Stimulated activated CD4-positive, alpha-beta T cell treated with anti-CD3 and anti-CD28 coated beads, Interleukin-15, amount 100 ng/mL, for 48 hours (primary cell): ENCODE results near the gene KRTAP5-11.
"Not testable (repeated sequence)": the region's sequence is repeated elsewhere in the genome, so short reads cannot be mapped to it uniquely, and the experiment has no call there.

ENCODE experiments used
- DNase-seq, 2 donors: peaks; one replicate each; pipeline ENCODE4 v3.0.0-alpha.2; 2020; ENCODE audit warnings: low read depth in 2 of 2

Gene KRTAP5-11

GRCh38 chr11:71582309-71582895 lies at the start of gene KRTAP5-11:
KRTAP5-11 (minus strand) TSS chr11:71582875; CDS start chr11:71582837, 38 bp downstream.
- no peak for DNase-seq

DNA sequence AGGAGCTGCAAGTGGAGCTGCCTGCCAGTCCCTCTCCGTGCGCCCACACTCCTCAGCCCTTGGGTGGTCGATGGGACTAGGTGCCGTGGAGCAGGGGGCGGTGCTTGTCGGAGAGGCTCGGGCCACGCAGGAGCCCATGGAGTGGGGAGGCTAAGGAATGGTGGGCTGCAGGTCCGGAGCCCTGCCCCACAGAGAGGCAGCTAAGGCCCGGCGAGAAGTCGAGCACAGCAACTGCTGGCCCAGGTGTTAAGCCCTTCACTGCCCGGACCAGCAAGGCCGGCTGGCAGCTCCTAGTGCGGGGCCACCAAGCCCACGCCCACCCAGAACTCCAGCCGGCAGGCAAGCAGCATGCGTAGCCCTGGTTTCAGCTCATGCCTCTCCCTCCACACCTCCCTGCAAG lies 48.9 kb upstream of the KRTAP5-11 start:
- DNase-seq, result not testable (repeated sequence)

GRCh38 chr11:71630071-71630470 lies 47.4 kb upstream of the KRTAP5-11 start:
- not testable (repeated sequence) for DNase-seq

- DNase-seq, result not testable (repeated sequence)
These were observed 46.3 kb upstream of the KRTAP5-11 start for GRCh38 chr11:71628943-71629342.

- DNase-seq, result not testable (repeated sequence)
These were observed 40.6 kb upstream of the KRTAP5-11 start for GRCh38 chr11:71623226-71623625.

- not testable (repeated sequence) for DNase-seq
These were observed 39.9 kb upstream of the KRTAP5-11 start for GRCh38 chr11:71622561-71622960.

DNA sequence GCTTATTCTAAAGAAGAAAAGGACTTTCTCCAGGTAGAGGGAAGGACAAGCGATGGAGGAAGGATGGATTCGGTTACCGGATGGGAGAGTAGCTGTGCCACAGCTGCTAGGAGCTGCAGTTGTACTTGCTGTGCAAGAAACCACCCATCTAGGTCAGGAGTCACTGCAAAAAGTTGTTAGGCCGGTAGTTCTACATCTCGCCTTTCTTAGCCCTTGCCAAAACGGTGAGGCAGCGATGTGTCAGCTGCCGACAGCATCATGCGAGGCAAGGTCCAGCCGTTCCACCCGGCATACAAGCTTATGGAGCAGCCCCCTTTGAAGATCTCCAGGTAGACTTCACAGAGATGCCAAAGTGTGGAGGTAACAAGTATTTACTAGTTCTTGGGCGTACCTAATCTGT lies 32.3 kb upstream of the KRTAP5-11 start:
- not testable (repeated sequence) for DNase-seq

DNA sequence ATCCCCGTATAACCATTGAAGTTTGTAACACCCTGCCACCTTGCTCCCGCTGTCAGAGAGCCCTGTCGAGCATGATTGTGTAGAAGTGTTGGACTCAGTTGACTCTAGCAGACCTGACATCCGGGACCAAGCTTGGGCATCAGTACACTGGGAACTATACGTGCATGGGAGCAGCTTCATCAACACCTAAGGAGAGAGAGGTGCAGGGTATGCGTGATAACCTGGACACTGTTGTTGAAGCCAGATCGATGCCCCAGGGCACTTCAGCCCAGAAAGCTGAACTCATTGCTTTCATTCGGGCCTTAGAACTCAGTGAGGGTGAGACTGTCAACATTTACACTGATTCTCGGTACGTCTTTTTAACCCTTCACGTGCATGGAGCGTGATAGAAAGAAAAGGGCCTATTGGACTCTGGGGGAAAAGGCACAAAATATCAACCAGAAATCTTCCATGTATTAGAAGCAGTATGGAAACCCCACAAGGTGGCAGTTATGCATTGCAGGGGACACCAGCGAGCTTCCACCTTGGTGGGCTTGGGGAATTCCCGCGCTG lies 31.8 kb upstream of the KRTAP5-11 start:
- not testable (repeated sequence) for DNase-seq

DNA sequence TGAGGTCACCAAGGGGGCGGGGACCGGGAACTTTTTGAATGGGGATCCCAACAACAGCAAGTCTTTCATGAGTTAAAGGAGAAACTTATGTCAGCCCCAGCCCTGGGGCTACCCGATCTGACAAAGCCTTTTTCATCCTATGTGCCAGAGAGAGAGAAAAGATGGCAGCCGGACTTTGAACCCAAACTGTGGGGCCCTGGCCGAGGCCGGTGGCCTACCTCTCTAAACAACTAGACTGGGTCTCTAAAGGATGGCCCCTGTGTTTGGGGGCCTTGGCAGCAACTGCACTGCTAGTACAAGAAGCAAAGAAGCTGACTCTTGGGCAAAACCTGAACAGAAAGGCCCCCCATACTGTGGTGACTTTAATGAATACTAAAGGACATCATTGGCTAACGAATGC lies 31.3 kb upstream of the KRTAP5-11 start:
- DNase-seq, result not testable (repeated sequence)

DNA sequence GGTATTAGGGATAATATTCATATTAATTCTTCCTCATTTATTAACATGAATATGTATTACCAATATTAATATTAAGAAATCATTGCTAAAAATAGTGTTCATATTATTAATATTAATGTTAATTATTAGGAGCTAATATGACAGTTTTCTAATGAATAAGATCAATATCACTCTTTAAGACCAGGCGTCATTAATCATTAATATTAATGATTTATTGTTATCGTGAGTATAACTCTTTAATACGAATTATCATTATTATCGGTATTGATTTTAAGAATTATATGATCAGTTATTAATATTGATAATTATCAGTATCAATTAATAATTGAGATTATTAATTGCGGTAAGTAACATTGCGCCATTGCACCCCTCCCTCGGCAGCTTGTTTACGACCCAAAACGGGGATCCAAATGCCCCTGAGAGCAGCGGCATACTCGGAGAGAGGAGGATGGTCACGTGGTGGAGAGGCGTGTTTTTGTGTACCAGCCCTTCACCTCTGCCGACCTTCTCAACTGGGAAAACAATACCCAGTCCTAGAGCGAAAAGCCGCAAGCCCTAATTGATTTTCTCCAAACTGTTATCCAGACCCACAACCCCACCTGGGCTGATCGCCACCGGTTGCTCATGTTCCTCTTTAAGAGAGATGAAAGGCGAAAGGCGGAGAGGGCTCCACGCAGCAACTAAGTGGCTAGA lies 28.7 kb upstream of the KRTAP5-11 start:
- DNase-seq, result not testable (repeated sequence)

DNA sequence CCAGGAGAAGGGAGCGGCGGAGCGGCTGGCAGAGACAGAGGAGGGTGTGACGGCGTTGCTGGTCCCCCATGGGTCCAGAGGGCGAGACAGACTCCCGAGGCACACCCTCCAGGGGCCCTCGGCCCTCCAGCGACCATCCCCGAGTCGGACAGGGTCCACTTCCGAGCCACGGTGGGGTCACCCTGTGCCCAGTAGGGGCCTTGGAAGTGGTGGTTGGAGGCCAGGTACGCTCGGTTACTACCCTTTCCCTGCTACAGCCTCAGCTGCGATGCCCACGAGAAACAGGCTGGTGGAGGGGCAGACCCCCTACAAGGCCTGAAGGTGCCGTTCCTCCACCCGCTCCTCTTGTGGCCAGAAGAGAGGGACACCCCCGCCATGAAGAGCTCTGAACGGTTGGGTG lies 25.6 kb upstream of the KRTAP5-11 start:
- DNase-seq, result not testable (repeated sequence)

DNA sequence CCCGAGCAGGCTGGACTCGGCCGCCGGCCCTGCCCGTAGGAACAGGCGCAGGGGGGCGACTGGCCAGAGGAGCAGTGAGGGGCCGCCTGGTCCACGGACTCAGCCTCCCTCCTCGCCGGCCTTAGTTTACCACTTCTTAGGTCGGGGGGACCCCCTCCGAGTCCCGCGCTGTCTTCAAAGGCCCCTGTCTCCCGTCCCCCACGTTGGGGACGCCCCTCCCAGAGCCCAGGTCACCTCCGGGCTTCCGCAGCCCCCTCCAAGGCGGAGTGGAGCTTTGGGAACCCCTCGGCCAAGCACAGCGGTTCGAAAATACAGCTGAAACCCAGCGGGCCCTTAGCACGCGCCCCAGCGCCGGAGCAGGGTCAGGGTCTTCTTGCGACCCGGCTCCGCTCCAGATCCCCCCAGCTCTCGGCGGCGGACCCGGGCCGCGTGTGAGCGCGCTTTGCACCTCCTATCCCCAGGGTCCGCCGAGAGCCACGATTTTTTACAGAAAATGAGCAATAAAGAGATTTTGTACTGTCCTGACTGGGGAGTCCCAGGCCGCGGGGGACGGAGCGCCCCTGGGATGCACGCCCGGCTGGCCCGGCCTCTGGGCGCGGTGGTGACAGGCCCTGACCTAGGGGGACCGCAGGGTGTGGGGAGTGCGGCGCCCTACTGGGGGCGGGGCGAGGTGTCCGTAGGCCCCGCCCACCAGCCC lies 25.0 kb upstream of the KRTAP5-11 start:
- not testable (repeated sequence) for DNase-seq

- DNase-seq, result not testable (repeated sequence)
These were observed 24.3 kb upstream of the KRTAP5-11 start for GRCh38 chr11:71606853-71607519.

GRCh38 chr11:71604798-71605488 lies 22.3 kb upstream of the KRTAP5-11 start:
- DNase-seq, result peak in 1 of 2 donors; percentile 11

DNA sequence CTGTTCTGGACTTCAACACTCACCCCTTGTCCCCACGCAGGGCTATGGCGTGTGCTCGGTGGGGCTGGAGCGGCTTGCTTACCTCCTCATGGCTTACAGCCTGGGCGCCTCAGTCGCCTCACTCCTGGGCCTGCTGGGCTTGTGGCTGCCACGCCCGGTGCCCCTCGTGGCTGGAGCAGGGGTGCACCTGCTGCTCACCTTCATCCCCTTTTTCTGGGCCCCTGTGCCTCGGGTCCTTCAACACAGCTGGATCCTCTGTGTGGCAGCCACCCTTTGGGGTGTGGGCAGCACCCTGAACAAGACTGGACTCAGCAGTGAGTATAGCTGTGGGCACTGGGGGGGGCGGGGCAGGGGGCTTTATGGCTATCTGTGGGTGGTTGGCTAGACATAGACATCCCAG lies 20.5 kb upstream of the KRTAP5-11 start:
- not testable (repeated sequence) for DNase-seq

GRCh38 chr11:71589546-71589920 lies 6.9 kb upstream of the KRTAP5-11 start:
- not testable (repeated sequence) for DNase-seq

- DNase-seq, result peak; percentile 38 to 43
These were observed 6.3 kb upstream of the KRTAP5-11 start for GRCh38 chr11:71588822-71589545.

DNA sequence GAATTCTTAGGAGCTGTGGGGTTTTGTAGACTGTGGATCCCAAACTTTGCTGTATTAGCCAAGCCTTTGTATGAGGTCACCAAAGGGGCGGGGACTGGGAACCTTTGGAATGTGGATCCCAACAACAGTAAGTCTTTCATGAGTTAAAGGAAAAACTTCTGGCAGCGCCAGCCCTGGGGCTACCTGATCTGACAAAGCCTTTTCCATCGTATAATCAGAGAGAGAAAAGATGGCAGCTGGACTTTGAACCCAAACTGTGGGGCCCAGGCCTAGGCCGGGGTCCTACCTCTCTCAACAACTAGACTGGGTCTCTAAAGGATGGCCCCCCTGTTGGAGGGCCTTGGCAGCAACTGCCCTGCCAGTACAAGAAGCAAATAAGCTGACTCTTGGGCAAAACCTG lies 5.6 kb upstream of the KRTAP5-11 start:
- DNase-seq, result not testable (repeated sequence)

GRCh38 chr11:71585673-71586072 lies 3.0 kb upstream of the KRTAP5-11 start:
- DNase-seq, result not testable (repeated sequence)

DNA sequence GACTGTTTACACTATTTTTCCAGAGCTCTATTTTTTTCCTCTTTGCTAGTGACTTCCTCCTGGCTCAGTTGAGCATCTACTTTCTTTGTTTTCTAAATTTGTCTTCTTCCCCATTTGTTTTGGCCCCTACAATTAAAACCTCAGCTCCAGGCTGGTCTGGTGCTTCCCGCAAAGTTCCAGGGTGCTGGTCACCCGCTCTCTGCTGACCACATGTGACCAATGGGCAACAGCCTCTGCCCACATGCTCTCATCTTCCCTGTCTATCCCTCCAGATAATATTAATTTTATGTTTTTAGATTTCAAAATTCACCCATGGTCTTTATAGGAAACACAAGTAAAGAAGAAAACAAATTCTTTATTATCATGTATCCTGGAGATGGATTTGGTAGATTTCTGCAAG lies 294 bp upstream of the KRTAP5-11 start:
- not testable (repeated sequence) for DNase-seq

DNA sequence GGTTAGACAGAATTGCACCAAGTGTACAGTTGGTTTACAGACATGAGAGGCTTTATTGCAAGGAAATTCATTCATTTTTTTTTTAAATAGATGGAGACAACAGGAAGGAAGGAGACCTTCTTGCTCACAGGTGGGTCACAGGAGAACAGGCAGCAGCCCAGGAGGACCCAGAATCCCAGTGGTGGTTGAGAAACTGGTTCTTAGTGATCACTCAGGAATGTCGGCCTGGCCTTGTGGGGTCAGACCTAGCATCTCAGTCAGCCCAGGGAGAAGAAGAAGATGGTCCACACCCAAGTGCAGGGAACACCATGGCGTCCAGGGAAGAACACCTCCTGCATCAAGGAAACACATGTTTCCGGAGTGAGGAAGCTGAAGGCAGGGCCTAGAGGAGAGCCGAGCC lies 849 bp downstream of the KRTAP5-11 start:
- no peak for DNase-seq
